Sigmoid colon (tissue), 4 donors: ENCODE data around the gene TMEM86A.

Source experiments
- EP300 ChIP-seq, 4 donors: sonication (generic); formaldehyde crosslinking; IDR thresholded peaks; one replicate each; pipeline ENCODE4 v1.6.1; 2017; ENCODE audit warnings: antibody characterized with exemption in 4 of 4
- POLR2A ChIP-seq, 2 donors: fragments of 450-650 bp; IDR thresholded peaks; one replicate each; pipeline ENCODE4 v1.6.1; 2016; ENCODE audit warnings: antibody characterized with exemption in 2 of 2, mild to moderate bottlenecking in 2 of 2, moderate library complexity in 2 of 2
- POLR2AphosphoS5 ChIP-seq, 4 donors: sonication (generic); formaldehyde crosslinking; IDR thresholded peaks; one replicate each; pipeline ENCODE4 v1.6.1; 2017; ENCODE audit warnings: antibody characterized with exemption in 4 of 4
- TF ChIP-seq, protein P1 (sequence below), 4 experiments: fragments of 450-650 bp in 3 of 4; fragments of 200-600 bp in 1 of 4; IDR thresholded peaks; one replicate each; pipeline ENCODE4 v1.5.1; 2016 to 2019; ENCODE audit warnings: antibody characterized with exemption in 4 of 4, mild to moderate bottlenecking in 3 of 4, moderate library complexity in 2 of 4

DNA sequence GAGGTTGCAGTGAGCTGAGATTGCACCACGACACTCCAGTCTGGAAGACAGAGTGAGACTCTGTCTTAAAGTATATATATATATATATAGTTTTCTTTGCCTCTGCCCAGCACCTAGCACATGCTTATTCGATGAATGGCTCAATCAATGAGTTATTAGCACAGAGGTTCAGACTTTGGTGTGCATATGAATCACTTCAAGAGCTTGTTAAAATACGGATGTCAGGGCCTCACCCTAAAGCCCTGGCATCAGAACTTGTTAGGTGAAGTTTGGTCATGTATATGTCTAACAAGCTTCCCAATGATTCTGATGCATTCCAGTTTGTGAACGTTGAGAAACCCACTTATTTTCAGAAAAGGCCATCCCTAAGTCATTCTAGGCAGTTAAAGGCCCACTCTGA lies 21.8 kb upstream of the TMEM86A start:
- TF ChIP-seq, protein P1, sequence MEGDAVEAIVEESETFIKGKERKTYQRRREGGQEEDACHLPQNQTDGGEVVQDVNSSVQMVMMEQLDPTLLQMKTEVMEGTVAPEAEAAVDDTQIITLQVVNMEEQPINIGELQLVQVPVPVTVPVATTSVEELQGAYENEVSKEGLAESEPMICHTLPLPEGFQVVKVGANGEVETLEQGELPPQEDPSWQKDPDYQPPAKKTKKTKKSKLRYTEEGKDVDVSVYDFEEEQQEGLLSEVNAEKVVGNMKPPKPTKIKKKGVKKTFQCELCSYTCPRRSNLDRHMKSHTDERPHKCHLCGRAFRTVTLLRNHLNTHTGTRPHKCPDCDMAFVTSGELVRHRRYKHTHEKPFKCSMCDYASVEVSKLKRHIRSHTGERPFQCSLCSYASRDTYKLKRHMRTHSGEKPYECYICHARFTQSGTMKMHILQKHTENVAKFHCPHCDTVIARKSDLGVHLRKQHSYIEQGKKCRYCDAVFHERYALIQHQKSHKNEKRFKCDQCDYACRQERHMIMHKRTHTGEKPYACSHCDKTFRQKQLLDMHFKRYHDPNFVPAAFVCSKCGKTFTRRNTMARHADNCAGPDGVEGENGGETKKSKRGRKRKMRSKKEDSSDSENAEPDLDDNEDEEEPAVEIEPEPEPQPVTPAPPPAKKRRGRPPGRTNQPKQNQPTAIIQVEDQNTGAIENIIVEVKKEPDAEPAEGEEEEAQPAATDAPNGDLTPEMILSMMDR (IDR thresholded peaks at IDR 0.05): no peak
- TF ChIP-seq EP300 (IDR thresholded peaks at IDR 0.05) (no peak), POLR2A (IDR thresholded peaks at IDR 0.05) (no peak), POLR2AphosphoS5 (IDR thresholded peaks at IDR 0.05) (no peak)
